Aorta (tissue), 5 donors: ENCODE results near the gene HPSE2. TPM values are rescaled to one million over a fixed set of nuclear protein-coding genes. Genes with fewer than 3 reads are reported as not detected.

ENCODE experiments used
- ATAC-seq: fragments of 200-7000 bp; cut with Tn5 transposase; one replicate; pipeline ENCODE4 v1.9.1; 2022; ENCODE audit warnings: moderate library complexity; ENCODE audit not compliant: low FRiP score
- DNase-seq, 2 donors: peaks; one replicate each; pipeline ENCODE4 v3.0.0-alpha.2; 2020
- H3K27ac ChIP-seq, 2 donors: one replicate each; pipeline ENCODE4 v1.5.1; 2013; ENCODE audit warnings: low read length in 2 of 2, mild to moderate bottlenecking in 2 of 2, moderate library complexity in 2 of 2, control low read depth in 1 of 2, inconsistent platforms in 1 of 2, low read depth in 1 of 2
- H3K27me3 ChIP-seq, 2 donors: one replicate each; pipeline ENCODE4 v1.6.1; 2013; ENCODE audit warnings: control low read depth in 1 of 2, low read length in 1 of 2, mild to moderate bottlenecking in 1 of 2, moderate library complexity in 1 of 2; ENCODE audit not compliant: insufficient read depth in 2 of 2, control insufficient read depth in 1 of 2
- H3K36me3 ChIP-seq, 2 donors: one replicate each; pipeline ENCODE4 v1.6.1; 2013; ENCODE audit warnings: control low read depth in 1 of 2, low read length in 1 of 2, mild to moderate bottlenecking in 1 of 2; ENCODE audit not compliant: insufficient read depth in 2 of 2, control insufficient read depth in 1 of 2
- H3K4me1 ChIP-seq, 2 donors: one replicate each; pipeline ENCODE4 v1.6.1; 2013; ENCODE audit warnings: low read length in 2 of 2, control low read depth in 1 of 2, mild to moderate bottlenecking in 1 of 2, moderate library complexity in 1 of 2; ENCODE audit not compliant: insufficient read depth in 2 of 2, control insufficient read depth in 1 of 2
- H3K4me3 ChIP-seq, 2 donors: one replicate each; pipeline ENCODE4 v1.5.1; 2013; ENCODE audit warnings: low read length in 2 of 2, control low read depth in 1 of 2, mild to moderate bottlenecking in 1 of 2
- H3K9me3 ChIP-seq: one replicate; pipeline ENCODE4 v1.6.1; 2013; ENCODE audit warnings: mild to moderate bottlenecking, low read length; ENCODE audit not compliant: control insufficient read depth
- WGBS, 2 donors: extraction: QIAGEN DNeasy Blood & Tissue Kit; methylation state at CpG; one replicate each; pipeline ENCODE4 v1.1.7; 2013; 5-methylcytosine and 5-hydroxymethylcytosine counted together
- intact Hi-C, 2 donors: fragments of 100-400 bp; cut with DNase I; formaldehyde crosslinking; loops; one replicate each; pipeline versions ENCODE4 v1.14.2 to v1.15.0; 2022
- polyA plus RNA-seq, 2 donors: library from polyadenylated mRNA; stranded (reverse); fragments of 200-250 nt; gene quantifications; one replicate each; pipeline ENCODE4 v1.2.3, GENCODE V29; 2013
- total RNA-seq, 2 donors: library from RNA; stranded (reverse); fragmentation: NEBNext Ultra II Directional; extraction: Animal tissue kit (Norgen Biotek cat#: 25700); gene quantifications; one replicate each; pipeline ENCODE4 v1.2.1, GENCODE V29; 2021
- donor health status: healthy with polysubstance abuse.
- donor health status: Bipolar disorder and iron deficiency.
- donor health status: DM: no; HTN: no; CAD: no.
- donor health status: DM: no; HTN: no; CAD: no.
- donor health status: DM: yes; HTN: yes; CAD: no.

Gene HPSE2
- total and polyA plus RNA-seq, 4 donors: 1.2 to 22.0 (median 4.8) TPM

DNA sequence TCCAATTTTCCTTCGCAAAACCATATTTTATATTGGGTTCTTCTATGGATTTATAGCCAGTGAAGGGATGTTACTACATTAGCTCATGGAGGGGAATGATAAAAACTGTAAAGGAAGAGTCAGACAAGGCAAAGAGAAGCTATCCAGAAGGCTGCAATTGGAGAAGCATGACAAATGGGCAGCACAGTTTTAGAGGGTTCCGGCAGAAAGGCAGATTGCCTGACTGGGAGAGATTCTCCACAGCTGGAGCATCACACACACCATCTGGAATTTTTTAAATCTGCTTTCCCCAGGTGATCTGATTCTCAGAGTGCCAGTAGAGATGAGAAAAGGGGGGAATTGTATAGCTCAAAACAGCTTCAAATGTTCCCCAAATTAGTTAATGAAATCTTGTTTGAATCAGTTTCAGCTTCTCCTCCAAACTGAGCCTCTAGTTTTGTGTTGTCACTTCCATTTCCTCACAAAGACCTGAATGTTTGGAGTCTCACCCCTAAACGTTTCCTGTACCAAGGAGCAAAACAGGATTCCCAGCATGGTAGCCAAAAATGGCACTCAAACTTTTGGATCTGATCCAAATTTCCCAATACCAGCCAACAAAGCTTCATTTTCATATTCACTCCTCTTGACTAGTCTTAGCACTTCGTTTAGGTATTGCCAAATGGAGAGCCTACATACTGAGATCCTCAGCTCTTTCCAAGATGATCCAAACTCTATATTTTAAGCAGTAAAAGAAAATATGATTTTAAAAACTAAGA is 177.5 kb downstream of the HPSE2 start:
- ATAC-seq: no peak

DNA sequence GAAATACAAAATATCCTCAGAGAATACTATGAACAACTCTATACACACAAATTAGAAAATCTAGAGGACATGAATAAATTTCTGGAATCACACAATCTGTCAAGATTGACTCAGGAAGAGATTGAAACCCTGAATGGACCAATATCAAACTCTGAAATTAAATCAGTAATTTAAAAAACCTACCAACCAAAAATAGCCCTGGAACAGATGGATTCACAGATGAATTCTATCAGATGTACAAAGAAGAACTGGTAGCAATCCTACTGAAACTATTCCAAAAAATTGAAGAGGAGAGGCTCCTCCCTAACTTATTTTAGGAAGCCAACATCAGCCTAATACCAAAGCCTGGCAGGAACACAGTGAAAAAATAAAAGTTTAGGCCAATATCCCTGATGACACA is 190.0 kb downstream of the HPSE2 start:
- Histone ChIP-seq H3K27ac (no peak overlapping the region), H3K4me1 (no peaks in the 10 kb centered on the region), H3K4me3 (no peak overlapping the region), H3K36me3 (no peaks in the 10 kb centered on the region), H3K9me3 (peaks cover 2% of the 10 kb centered on the region), H3K27me3 (no peaks in the 10 kb centered on the region)
- no peak for ATAC-seq
- no peak for DNase-seq
- intact Hi-C loops: no loop called here

More for the DNA sequence above, 177.5 kb downstream of the HPSE2 start:
- H3K4me1 ChIP-seq: peaks cover 0 to 2% of the 10 kb centered on the region in 2 donors
- no peak overlapping the region for H3K27ac ChIP-seq
- H3K27me3 ChIP-seq: no peaks in the 10 kb centered on the region
- intact Hi-C loops: no loop called here
- no peak overlapping the region for H3K4me3 ChIP-seq
- WGBS, 2 donors: 53 to 61% methylated on average over 4 of the region's 4 CpGs
- DNase-seq: no peak
- H3K9me3 ChIP-seq: no peaks in the 10 kb centered on the region
- no peaks in the 10 kb centered on the region for H3K36me3 ChIP-seq

DNA sequence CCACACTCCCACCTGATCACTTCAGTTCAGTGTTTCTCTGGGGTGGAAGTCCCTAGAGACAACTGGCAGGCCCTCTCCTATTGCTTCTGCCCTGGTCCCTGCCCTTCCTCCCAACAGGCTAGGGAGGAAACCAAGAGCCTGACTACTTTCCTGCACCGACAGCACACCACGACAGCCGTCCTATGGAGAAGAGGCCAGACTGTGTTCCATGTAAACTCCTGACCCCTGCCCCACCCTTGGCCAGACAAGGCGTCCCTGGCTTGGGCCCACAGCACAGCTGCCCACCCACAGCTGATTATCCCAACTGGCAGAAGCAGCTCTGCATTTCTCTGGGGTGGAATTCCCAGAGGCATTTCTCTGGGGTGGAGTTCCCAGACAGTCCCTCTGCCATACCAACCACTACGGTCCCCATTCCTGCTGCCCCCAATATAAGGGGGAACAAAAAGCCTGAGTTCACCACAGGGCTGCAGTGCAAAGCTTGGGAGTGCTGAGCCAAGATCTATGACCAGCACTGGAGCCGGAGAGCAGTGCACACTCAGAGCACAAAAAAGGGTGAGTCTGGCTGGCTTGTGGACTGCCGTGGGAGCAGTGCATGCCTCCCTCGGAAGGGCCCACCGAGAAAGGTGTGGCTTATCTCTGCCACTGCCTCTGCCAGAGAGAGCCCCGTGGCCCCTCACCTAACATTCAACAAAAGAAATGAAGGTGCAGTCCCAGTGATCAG is 193.4 kb downstream of the HPSE2 start:
- ATAC-seq (peak; percentile 15), DNase-seq (no peak)
- H3K27ac ChIP-seq: no peak overlapping the region
- WGBS, 2 donors: 91 to 92% methylated on average over 10 of the region's 10 CpGs
- H3K36me3 ChIP-seq: no peaks in the 10 kb centered on the region
- no peak overlapping the region for H3K4me3 ChIP-seq
- H3K27me3 ChIP-seq: no peaks in the 10 kb centered on the region
- intact Hi-C loops: no loop called here
- no peaks in the 10 kb centered on the region for H3K4me1 ChIP-seq
- H3K9me3 ChIP-seq: peaks cover 2% of the 10 kb centered on the region

DNA sequence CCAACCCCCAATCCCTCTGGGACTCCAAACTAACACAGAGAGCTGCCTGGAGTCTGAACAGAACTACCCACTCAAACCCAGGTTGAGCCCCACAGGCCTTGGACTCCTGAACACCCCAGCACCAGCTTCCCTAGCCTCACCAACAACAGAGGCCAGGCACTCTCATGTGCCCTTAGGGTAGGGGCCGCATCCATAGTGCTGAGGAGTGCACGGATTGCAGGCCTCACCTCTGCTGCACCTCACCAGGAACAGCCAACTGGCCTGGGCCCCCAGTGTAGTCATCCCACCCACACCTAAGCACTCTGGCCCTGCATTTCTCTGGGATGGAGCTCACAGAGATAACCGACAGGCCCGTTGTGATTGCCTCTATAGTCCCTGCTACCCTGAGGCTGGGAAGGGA is 194.2 kb downstream of the HPSE2 start:
- intact Hi-C loops: no loop called here
- ATAC-seq: no peak

DNA sequence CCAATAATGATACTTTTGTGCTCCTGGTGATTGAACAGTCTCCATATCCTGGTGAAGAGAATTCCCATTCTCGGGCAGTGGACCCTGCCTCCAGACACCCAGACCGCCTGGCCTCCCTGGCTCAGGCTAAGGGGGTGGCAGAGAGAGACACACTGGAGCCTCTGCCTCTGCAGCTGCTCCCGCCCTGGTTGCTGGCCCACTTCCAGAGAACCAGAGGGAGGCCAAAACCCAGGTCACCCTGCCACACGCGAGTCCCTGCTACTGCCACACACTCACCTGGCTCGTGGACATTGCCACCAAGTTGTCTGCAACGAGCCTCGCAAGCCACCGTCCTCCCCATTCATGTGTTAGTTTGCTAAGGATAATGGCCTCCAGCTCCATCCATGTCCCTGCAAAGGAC is 221.8 kb downstream of the HPSE2 start:
- H3K4me3 ChIP-seq: no peak overlapping the region
- no peaks in the 10 kb centered on the region for H3K9me3 ChIP-seq
- H3K27ac ChIP-seq: no peak overlapping the region
- H3K36me3 ChIP-seq: no peaks in the 10 kb centered on the region
- 89 to 93% methylated on average over 9 of the region's 9 CpGs for WGBS, 2 donors
- intact Hi-C loops: no loop called here
- ATAC-seq: no peak
- H3K27me3 ChIP-seq: no peaks in the 10 kb centered on the region
- H3K4me1 ChIP-seq: peaks cover 0 to 7% of the 10 kb centered on the region in 2 donors
- DNase-seq: peak in 1 of 2 donors; percentile 70

More for the DNA sequence above, 194.2 kb downstream of the HPSE2 start:
- 96 to 98% methylated on average over 4 of the region's 4 CpGs for WGBS, 2 donors
- peaks cover 2% of the 10 kb centered on the region for H3K9me3 ChIP-seq
- no peak overlapping the region for H3K27ac ChIP-seq
- no peaks in the 10 kb centered on the region for H3K36me3 ChIP-seq
- no peak overlapping the region for H3K4me3 ChIP-seq
- H3K27me3 ChIP-seq: no peaks in the 10 kb centered on the region
- no peak for DNase-seq
- H3K4me1 ChIP-seq: no peaks in the 10 kb centered on the region

DNA sequence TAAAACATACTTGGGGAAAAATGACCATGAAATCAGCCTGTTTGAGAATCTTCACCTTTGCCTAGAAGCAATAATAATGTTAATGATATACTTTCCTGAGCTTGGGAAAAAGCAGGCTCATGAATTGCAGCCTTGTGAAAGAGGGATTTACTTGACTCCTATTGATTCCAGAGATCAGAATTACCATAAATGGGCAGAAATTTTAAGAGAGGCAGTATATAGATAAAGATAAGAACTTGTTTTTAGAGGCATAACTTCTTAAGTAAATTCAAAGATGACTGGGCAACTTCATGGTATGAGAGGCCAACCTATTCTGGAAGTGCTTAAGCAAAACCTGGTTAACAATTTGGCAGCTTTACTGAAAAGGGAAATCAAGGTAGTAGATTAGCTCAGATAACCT is 225.4 kb downstream of the HPSE2 start:
- intact Hi-C loops: no loop called here
- no peak for ATAC-seq
- H3K4me3 ChIP-seq: no peak overlapping the region

DNA sequence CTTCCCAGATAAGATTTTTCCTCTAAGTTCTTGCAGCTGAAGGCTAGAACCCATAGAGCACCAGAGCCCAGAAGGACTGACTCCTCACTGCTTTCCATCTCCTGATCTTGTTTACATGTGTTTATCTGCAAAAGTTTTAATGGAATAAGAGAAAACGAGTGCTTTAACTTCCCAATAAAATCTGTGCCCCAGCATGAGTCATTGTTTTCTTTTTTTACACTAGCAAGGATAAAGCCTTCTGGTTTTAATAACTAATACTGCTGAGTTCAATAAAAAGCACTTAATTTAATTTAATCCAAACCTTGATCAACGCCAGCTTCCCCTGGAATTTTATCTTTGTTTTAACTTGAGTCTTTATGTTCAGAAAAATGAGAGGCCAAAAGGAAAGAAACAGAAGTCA is 227.6 kb downstream of the HPSE2 start:
- H3K4me3 ChIP-seq: no peak overlapping the region
- WGBS, 2 donors: 23 to 28% methylated on average over 2 of the region's 2 CpGs
- no peak for ATAC-seq
- no peak for DNase-seq
- H3K27ac ChIP-seq: peak overlapping the region in 1 of 2 donors; percentile 32
- peaks cover 0 to 7% of the 10 kb centered on the region in 2 donors for H3K4me1 ChIP-seq
- no peaks in the 10 kb centered on the region for H3K9me3 ChIP-seq
- no peaks in the 10 kb centered on the region for H3K36me3 ChIP-seq
- intact Hi-C loops: no loop called here
- H3K27me3 ChIP-seq: no peaks in the 10 kb centered on the region

More for the DNA sequence above, 225.4 kb downstream of the HPSE2 start:
- no peaks in the 10 kb centered on the region for H3K9me3 ChIP-seq
- H3K27ac ChIP-seq: no peak overlapping the region
- H3K36me3 ChIP-seq: no peaks in the 10 kb centered on the region
- H3K27me3 ChIP-seq: no peaks in the 10 kb centered on the region
- peaks cover 0 to 7% of the 10 kb centered on the region in 2 donors for H3K4me1 ChIP-seq
- no peak for DNase-seq

DNA sequence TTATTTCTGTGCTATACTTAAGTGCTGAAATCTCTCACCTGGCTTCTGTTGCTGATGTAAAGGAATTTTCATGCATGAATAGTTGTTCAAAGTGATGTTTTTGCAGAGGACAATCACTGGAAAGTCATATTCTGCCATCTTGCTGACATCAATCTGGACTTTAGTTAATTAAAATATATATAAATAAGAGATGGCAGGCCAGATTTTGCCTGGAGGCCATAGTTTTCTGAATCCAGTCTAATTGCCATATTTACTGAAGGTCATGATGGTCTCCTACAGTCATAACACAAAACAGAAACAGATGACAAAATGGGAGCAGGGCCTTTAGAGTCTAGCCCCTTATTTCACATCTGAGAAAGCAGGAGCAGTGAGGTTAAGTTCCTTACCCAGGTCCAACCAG is 228.2 kb downstream of the HPSE2 start:
- no peak for ATAC-seq
- DNase-seq: no peak
- Histone ChIP-seq H3K27ac (peak overlapping the region in 1 of 2 donors; percentile 32), H3K4me1 (peaks cover 0 to 7% of the 10 kb centered on the region in 2 donors), H3K4me3 (no peak overlapping the region), H3K36me3 (no peaks in the 10 kb centered on the region), H3K9me3 (no peaks in the 10 kb centered on the region), H3K27me3 (no peaks in the 10 kb centered on the region)
- intact Hi-C loops: no loop called here

DNA sequence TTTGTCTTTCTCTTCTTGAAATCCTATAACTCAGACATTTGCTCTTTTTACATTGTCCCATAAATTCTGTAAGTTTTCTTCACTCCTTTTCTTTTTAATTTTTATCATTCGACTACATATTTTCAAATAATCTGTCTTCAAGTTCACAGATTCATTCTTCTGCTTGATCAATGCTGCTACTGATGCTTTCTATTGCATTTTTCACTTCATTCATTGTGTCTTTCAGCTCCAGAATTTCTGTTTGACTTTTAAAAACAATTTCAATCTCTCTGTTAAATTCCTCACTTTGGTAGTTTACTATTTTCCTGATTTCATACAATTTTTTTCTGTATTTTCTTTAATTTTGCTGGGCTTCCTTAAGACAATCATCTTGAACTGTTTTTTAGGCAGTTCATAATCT is 230.4 kb downstream of the HPSE2 start:
- WGBS, 2 donors: 93 to 94% methylated on average over 1 of the region's 1 CpG
- Histone ChIP-seq H3K9me3 (no peaks in the 10 kb centered on the region), H3K27me3 (no peaks in the 10 kb centered on the region), H3K4me1 (peaks cover 0 to 5% of the 10 kb centered on the region in 2 donors), H3K4me3 (no peak overlapping the region), H3K27ac (no peak overlapping the region), H3K36me3 (no peaks in the 10 kb centered on the region)
- intact Hi-C loops: no loop called here
- ATAC-seq (no peak), DNase-seq (no peak)
